ENCODE measurements around the gene PCIF1. TPM values are rescaled to one million over a fixed set of nuclear protein-coding genes. Genes with fewer than 3 reads are reported as not detected.

The PCIF1 gene
- total and polyA plus RNA-seq, 2 donors (not counting 3 experiments of a cell fraction or from before 2014, with no cell fraction given): 26.4 to 27.2 TPM

GRCh38 chr20:45897692-45898091 lies 36.8 kb upstream of the PCIF1 start:
- no peaks in the 10 kb centered on the region for H4K20me1 ChIP-seq (replicated peaks; ENCODE audit: control insufficient read depth, extremely low read depth, insufficient read depth, low read length)
- no peak overlapping the region for H3K27ac ChIP-seq (ENCODE audit: insufficient read depth, low read depth, low read length)
- no TSS peak for BruUV-seq (replicated peaks)
- dilution Hi-C loops (cut with MboI; ENCODE audit: extremely low pct_ligation_motif_present, low sequenced_read_pairs): no loop called here
- no peaks in the 10 kb centered on the region for H3K9me3 ChIP-seq (replicated peaks; ENCODE audit: control insufficient read depth, insufficient read depth, low read length)
- CTCF ChIA-PET: interaction anchor here (0.7 kb wide), 1 partner anchor 12 kb away, joined by 3 read pairs; no protein-coding TSS in a partner anchor
- peaks cover 4 to 35% of the 10 kb centered on the region in 2 experiments for H3K36me3 ChIP-seq (ENCODE audit: control insufficient read depth in 2 of 2, extremely low read depth in 1 of 2, insufficient read depth in 2 of 2, low read length in 2 of 2)
- H3K9me1 ChIP-seq (replicated peaks; ENCODE audit: control insufficient read depth, extremely low read depth, insufficient read depth, low read length): no peaks in the 10 kb centered on the region
- H2AFZ ChIP-seq (ENCODE audit: low read depth, low read length): no peak overlapping the region
- no peak overlapping the region for H3K4me3 ChIP-seq (replicated peaks in 1 of 3; ENCODE audit: insufficient read depth in 1 of 3, low read depth in 1 of 3, low read length in 3 of 3)
- FAIRE-seq (no peak), DNase-seq (ENCODE audit: low read depth, low spot score) (no peak)
- POLR2A ChIA-PET: no interaction called here
- peaks cover 2% of the 10 kb centered on the region for H3K4me1 ChIP-seq (ENCODE audit: control insufficient read depth, extremely low read depth, insufficient read depth, low read length)
- TF ChIP-seq, protein P1, sequence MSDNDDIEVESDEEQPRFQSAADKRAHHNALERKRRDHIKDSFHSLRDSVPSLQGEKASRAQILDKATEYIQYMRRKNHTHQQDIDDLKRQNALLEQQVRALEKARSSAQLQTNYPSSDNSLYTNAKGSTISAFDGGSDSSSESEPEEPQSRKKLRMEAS (IDR thresholded peaks at IDR 0.05; ENCODE audit: insufficient read depth, insufficient read length): no peak
- no peak for TF ChIP-seq CTCF (IDR thresholded peaks at IDR 0.05; ENCODE audit: extremely low read depth in 1 of 2, insufficient read depth in 1 of 2, low read depth in 1 of 2, low read length in 2 of 2)
- no peak for TF ChIP-seq POLR2A (IDR thresholded peaks at IDR 0.05; ENCODE audit: low read depth, low read length)
- no peak for TF ChIP-seq MYC (IDR thresholded peaks at IDR 0.05; ENCODE audit: low read depth, low read length)
- no peak for TF ChIP-seq GATA2 (IDR thresholded peaks at IDR 0.05; ENCODE audit: insufficient read depth, insufficient read length, low read depth, low read length)
- H3K79me2 ChIP-seq (ENCODE audit: control insufficient read depth, insufficient read depth, low read length): no peaks in the 10 kb centered on the region
- no peaks in the 10 kb centered on the region for H3K27me3 ChIP-seq (ENCODE audit: control insufficient read depth in 2 of 2, insufficient read depth in 2 of 2, low read length in 2 of 2)
- no peak overlapping the region for H3K4me2 ChIP-seq (ENCODE audit: insufficient read depth, low read length)
- intact Hi-C loops (cut with micrococcal nuclease): no loop called here
- H3K9ac ChIP-seq (replicated peaks; ENCODE audit: extremely low read depth, insufficient read depth, low read length): no peak overlapping the region

DNA sequence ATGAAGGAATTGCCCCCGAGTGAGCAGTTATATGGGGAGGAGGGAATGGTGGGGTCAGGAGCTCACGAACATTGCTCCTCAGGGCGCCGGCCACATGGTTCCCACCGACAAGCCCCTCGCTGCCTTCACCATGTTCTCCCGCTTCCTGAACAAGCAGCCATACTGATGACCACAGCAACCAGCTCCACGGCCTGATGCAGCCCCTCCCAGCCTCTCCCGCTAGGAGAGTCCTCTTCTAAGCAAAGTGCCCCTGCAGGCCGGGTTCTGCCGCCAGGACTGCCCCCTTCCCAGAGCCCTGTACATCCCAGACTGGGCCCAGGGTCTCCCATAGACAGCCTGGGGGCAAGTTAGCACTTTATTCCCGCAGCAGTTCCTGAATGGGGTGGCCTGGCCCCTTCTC lies 36.2 kb upstream of the PCIF1 start:
- intact Hi-C loops (cut with micrococcal nuclease): no loop called here
- Histone ChIP-seq H3K27ac (ENCODE audit: insufficient read depth, low read depth, low read length) (no peak overlapping the region), H3K9me1 (replicated peaks; ENCODE audit: control insufficient read depth, extremely low read depth, insufficient read depth, low read length) (no peaks in the 10 kb centered on the region), H3K4me1 (ENCODE audit: control insufficient read depth, extremely low read depth, insufficient read depth, low read length) (no peaks in the 10 kb centered on the region), H4K20me1 (replicated peaks; ENCODE audit: control insufficient read depth, extremely low read depth, insufficient read depth, low read length) (no peaks in the 10 kb centered on the region), H3K4me3 (replicated peaks in 1 of 3; ENCODE audit: insufficient read depth in 1 of 3, low read depth in 1 of 3, low read length in 3 of 3) (no peak overlapping the region), H3K27me3 (ENCODE audit: control insufficient read depth in 2 of 2, insufficient read depth in 2 of 2, low read length in 2 of 2) (no peaks in the 10 kb centered on the region), H3K9me3 (replicated peaks; ENCODE audit: control insufficient read depth, insufficient read depth, low read length) (no peaks in the 10 kb centered on the region), H3K79me2 (ENCODE audit: control insufficient read depth, insufficient read depth, low read length) (no peaks in the 10 kb centered on the region), H3K9ac (replicated peaks; ENCODE audit: extremely low read depth, insufficient read depth, low read length) (no peak overlapping the region), H3K4me2 (ENCODE audit: insufficient read depth, low read length) (no peak overlapping the region), H3K36me3 (ENCODE audit: control insufficient read depth in 2 of 2, extremely low read depth in 1 of 2, insufficient read depth in 2 of 2, low read length in 2 of 2) (peaks cover 4 to 32% of the 10 kb centered on the region in 2 experiments), H2AFZ (ENCODE audit: low read depth, low read length) (no peak overlapping the region)
- no peak for FAIRE-seq
- dilution Hi-C loops (cut with MboI; ENCODE audit: extremely low pct_ligation_motif_present, low sequenced_read_pairs): no loop called here
- TF ChIP-seq MYC (IDR thresholded peaks at IDR 0.05; ENCODE audit: low read depth, low read length) (no peak), EZH2 (IDR thresholded peaks at IDR 0.05; ENCODE audit: borderline replicate concordance, low read depth, low read length, severe bottlenecking) (no peak), CTCF (IDR thresholded peaks at IDR 0.05; ENCODE audit: extremely low read depth in 1 of 2, insufficient read depth in 1 of 2, low read depth in 1 of 2, low read length in 2 of 2) (no peak), JUN (IDR thresholded peaks at IDR 0.05; ENCODE audit: borderline replicate concordance, insufficient read depth, insufficient read length, low read depth) (no peak), GATA2 (IDR thresholded peaks at IDR 0.05; ENCODE audit: insufficient read depth, insufficient read length, low read depth, low read length) (no peak), POLR2AphosphoS5 (IDR thresholded peaks at IDR 0.05; ENCODE audit: insufficient read depth, low read depth, low read length) (no peak), FOS (IDR thresholded peaks at IDR 0.05; ENCODE audit: borderline replicate concordance, insufficient read depth, low read length) (no peak), POLR2A (IDR thresholded peaks at IDR 0.05; ENCODE audit: low read depth, low read length) (no peak)
- TF ChIP-seq, protein P1 (IDR thresholded peaks at IDR 0.05; ENCODE audit: insufficient read depth, insufficient read length): no peak
- ChIA-PET CTCF (interaction anchor here (2.1 kb wide), 1 partner anchor 72 kb away, joined by 5 read pairs; no protein-coding TSS in a partner anchor), POLR2A (interaction anchor here (0.6 kb wide), 1 partner anchor 37 kb away, joined by 4 read pairs; no protein-coding TSS in a partner anchor)
- BruUV-seq (replicated peaks): TSS peak; percentile 63
- DNase-seq (ENCODE audit: low read depth, low spot score): no peak
